Keratinocyte (primary cell): ENCODE data around the gene URAD. TPM values are rescaled to one million over a fixed set of nuclear protein-coding genes. Genes with fewer than 3 reads are reported as not detected.

Experiments used
- DNase-seq: peaks from one replicate; pipeline ENCODE4 v3.0.0-alpha.2; 2011; ENCODE audit warnings: low read depth, missing footprints, low spot score
- FAIRE-seq: peaks from 2 replicates; lab custom pipeline; 2011; peaks lifted over from hg19 to GRCh38; lab: Jason Lieb, UNC
- H2AFZ ChIP-seq: 2 replicates; pipeline ENCODE4 v1.6.0; 2012; ENCODE audit warnings: low read length, control low read depth, inconsistent platforms; ENCODE audit not compliant: control insufficient read depth
- H3K27ac ChIP-seq: 2 replicates; pipeline ENCODE4 v1.5.1; 2011; ENCODE audit warnings: low read length; ENCODE audit not compliant: control insufficient read depth, insufficient read depth
- H3K27me3 ChIP-seq: 3 replicates; pipeline ENCODE4 v1.6.0; 2011; ENCODE audit warnings: low read length; ENCODE audit not compliant: control insufficient read depth, insufficient read depth; ENCODE audit errors: extremely low read depth
- H3K36me3 ChIP-seq, 2 experiments: 2 replicates in 1 of 2; 3 replicates in 1 of 2; pipeline ENCODE4 v1.5.1; 2011; ENCODE audit warnings: low read length in 2 of 2, mild to moderate bottlenecking in 1 of 2; ENCODE audit not compliant: control insufficient read depth in 2 of 2, insufficient read depth in 2 of 2; ENCODE audit errors: extremely low read depth in 1 of 2
- H3K4me1 ChIP-seq: 3 replicates; pipeline ENCODE4 v1.5.1; 2011; ENCODE audit warnings: low read length; ENCODE audit not compliant: control insufficient read depth, insufficient read depth; ENCODE audit errors: extremely low read depth
- H3K4me2 ChIP-seq: 3 replicates; pipeline ENCODE4 v1.6.0; 2011; ENCODE audit warnings: low read depth, low read length; ENCODE audit not compliant: control insufficient read depth, insufficient read depth; ENCODE audit errors: extremely low read depth
- H3K4me3 ChIP-seq, 3 experiments: fragments of 200-600 bp in 1 of 3; sonication (generic) in 1 of 3; 2 replicates in 2 of 3; 3 replicates in 1 of 3; pipeline ENCODE4 v1.5.1; 2011 to 2016; ENCODE audit warnings: low read length in 3 of 3, mild to moderate bottlenecking in 3 of 3, control low read depth in 2 of 3, inconsistent platforms in 1 of 3, low read depth in 1 of 3, mixed read lengths in 1 of 3, mixed run types in 1 of 3, moderate library complexity in 1 of 3; ENCODE audit not compliant: control insufficient read depth in 2 of 3, insufficient read depth in 2 of 3; ENCODE audit errors: extremely low read depth in 1 of 3
- H3K79me2 ChIP-seq: 2 replicates; pipeline ENCODE4 v1.6.0; 2012; ENCODE audit warnings: low read length; ENCODE audit not compliant: control insufficient read depth, insufficient read depth
- H3K9ac ChIP-seq: 3 replicates; pipeline ENCODE4 v1.6.0; 2011; ENCODE audit warnings: low read length; ENCODE audit not compliant: control insufficient read depth, insufficient read depth; ENCODE audit errors: extremely low read depth
- H3K9me1 ChIP-seq: 3 replicates; pipeline ENCODE4 v1.6.0; 2011; ENCODE audit warnings: low read length; ENCODE audit not compliant: control insufficient read depth, insufficient read depth; ENCODE audit errors: extremely low read depth
- H3K9me3 ChIP-seq: 2 replicates; pipeline ENCODE4 v1.5.1; 2012; ENCODE audit warnings: low read depth, low read length; ENCODE audit not compliant: control insufficient read depth
- H4K20me1 ChIP-seq: 3 replicates; pipeline ENCODE4 v1.6.0; 2011; ENCODE audit warnings: low read length; ENCODE audit not compliant: control insufficient read depth, insufficient read depth; ENCODE audit errors: extremely low read depth
- EZH2 ChIP-seq: IDR thresholded peaks from one replicate; pipeline ENCODE4 v1.6.1; 2012; ENCODE audit warnings: inconsistent platforms, mild to moderate bottlenecking, low read length, moderate library complexity
- dilution Hi-C: fragments of 300-500 bp; cut with MboI; formaldehyde crosslinking; loops from one replicate; pipeline ENCODE4 v1.7.0; 2020; ENCODE audit warnings: low sequenced_read_pairs; ENCODE audit not compliant: extremely low pct_ligation_motif_present
- polyA plus RNA-seq, 5 experiments: library from polyadenylated mRNA; depleted of rRNA in 3 of 5; stranded (reverse) in 3 of 5; stranded (forward) in 1 of 5; unstranded in 1 of 5; fragments of >200 nt; gene quantifications; 1 replicate in 1 of 5; 2 replicates in 3 of 5; 3 replicates in 1 of 5; pipeline versions ENCODE4 v1.2.1 to v1.2.3, GENCODE V29; 2011 to 2012; ENCODE audit warnings: missing spikeins in 2 of 5, low read depth in 1 of 5, low replicate concordance in 1 of 5
- TF ChIP-seq, protein P1 (sequence below), 3 experiments: IDR thresholded peaks in 1 of 3; conservative IDR thresholded peaks in 1 of 3; optimal IDR thresholded peaks in 1 of 3; 2 replicates in 2 of 3; 3 replicates in 1 of 3; pipeline versions ENCODE3 to v1.5.1; 2011; ENCODE audit warnings: low read length in 3 of 3, mild to moderate bottlenecking in 3 of 3, moderate library complexity in 2 of 3, control low read depth in 1 of 3, inconsistent platforms in 1 of 3; ENCODE audit not compliant: insufficient read depth in 2 of 3; ENCODE audit errors: extremely low read depth in 1 of 3

Gene URAD
- polyA plus RNA-seq, 1 donor (not counting 4 experiments of a cell fraction or from before 2014, with no cell fraction given): not detected

- no peak overlapping the region for H3K9ac ChIP-seq
- H3K9me1 ChIP-seq: no peaks in the 10 kb centered on the region
- FAIRE-seq (no peak), DNase-seq (no peak)
- no peak overlapping the region for H3K4me2 ChIP-seq
- H3K9me3 ChIP-seq: no peaks in the 10 kb centered on the region
- H3K27ac ChIP-seq: no peak overlapping the region
- H3K36me3 ChIP-seq: no peaks in the 10 kb centered on the region
- peaks cover 85% of the 10 kb centered on the region for H3K27me3 ChIP-seq
- dilution Hi-C loops: loop anchor here (25.0 kb wide), 1 partner anchor 129 kb away; no protein-coding TSS in a partner anchor
- TF ChIP-seq, protein P1, sequence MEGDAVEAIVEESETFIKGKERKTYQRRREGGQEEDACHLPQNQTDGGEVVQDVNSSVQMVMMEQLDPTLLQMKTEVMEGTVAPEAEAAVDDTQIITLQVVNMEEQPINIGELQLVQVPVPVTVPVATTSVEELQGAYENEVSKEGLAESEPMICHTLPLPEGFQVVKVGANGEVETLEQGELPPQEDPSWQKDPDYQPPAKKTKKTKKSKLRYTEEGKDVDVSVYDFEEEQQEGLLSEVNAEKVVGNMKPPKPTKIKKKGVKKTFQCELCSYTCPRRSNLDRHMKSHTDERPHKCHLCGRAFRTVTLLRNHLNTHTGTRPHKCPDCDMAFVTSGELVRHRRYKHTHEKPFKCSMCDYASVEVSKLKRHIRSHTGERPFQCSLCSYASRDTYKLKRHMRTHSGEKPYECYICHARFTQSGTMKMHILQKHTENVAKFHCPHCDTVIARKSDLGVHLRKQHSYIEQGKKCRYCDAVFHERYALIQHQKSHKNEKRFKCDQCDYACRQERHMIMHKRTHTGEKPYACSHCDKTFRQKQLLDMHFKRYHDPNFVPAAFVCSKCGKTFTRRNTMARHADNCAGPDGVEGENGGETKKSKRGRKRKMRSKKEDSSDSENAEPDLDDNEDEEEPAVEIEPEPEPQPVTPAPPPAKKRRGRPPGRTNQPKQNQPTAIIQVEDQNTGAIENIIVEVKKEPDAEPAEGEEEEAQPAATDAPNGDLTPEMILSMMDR (optimal IDR thresholded peaks at IDR 0.05 in 1 of 3, IDR thresholded peaks at IDR 0.05 in 1 of 3, conservative IDR thresholded peaks at IDR 0.05 in 1 of 3; ENCODE audit: extremely low read depth in 1 of 3, insufficient read depth in 2 of 3, low read length in 3 of 3): no peak
- TF ChIP-seq EZH2: peak; percentile 87
- H4K20me1 ChIP-seq: no peaks in the 10 kb centered on the region
- H3K79me2 ChIP-seq: no peaks in the 10 kb centered on the region
- H3K4me1 ChIP-seq: no peaks in the 10 kb centered on the region
- no peak overlapping the region for H3K4me3 ChIP-seq
- H2AFZ ChIP-seq: no peak overlapping the region
Measured at GRCh38 chr13:27965740-27966640, 22.5 kb downstream of the URAD start.

DNA sequence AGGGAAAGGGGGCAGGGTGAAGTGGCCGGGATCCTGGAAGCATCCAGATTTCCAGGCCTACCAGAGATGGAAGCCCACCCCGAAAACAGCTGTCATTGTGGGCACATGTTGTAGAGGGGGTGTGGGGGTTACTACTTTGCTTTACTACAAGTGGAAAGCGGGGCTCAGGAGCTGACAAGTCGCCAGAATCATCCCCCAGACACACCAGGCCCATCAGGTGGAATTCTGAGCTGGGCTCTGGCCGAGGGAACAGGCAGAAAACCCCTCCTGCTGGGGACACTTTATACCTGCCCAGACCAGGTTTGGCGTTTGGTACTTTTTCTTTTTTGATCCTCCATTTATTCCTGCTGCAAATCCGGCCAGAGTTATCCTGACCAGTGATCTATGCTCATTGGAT is 23.2 kb downstream of the URAD start:
- dilution Hi-C loops: loop anchor here (25.0 kb wide), 1 partner anchor 128 kb away; no protein-coding TSS in a partner anchor
- peaks cover 85% of the 10 kb centered on the region for H3K27me3 ChIP-seq

More for the DNA sequence above, 23.2 kb downstream of the URAD start:
- TF ChIP-seq EZH2: no peak
- TF ChIP-seq, protein P1 (optimal IDR thresholded peaks at IDR 0.05 in 1 of 3, IDR thresholded peaks at IDR 0.05 in 1 of 3, conservative IDR thresholded peaks at IDR 0.05 in 1 of 3; ENCODE audit: extremely low read depth in 1 of 3, insufficient read depth in 2 of 3, low read length in 3 of 3): no peak
- H2AFZ ChIP-seq: no peak overlapping the region
- H3K9me3 ChIP-seq: no peaks in the 10 kb centered on the region
- DNase-seq (no peak), FAIRE-seq (no peak)
- H3K9me1 ChIP-seq: no peaks in the 10 kb centered on the region
- peaks cover 2% of the 10 kb centered on the region for H3K4me1 ChIP-seq
- no peaks in the 10 kb centered on the region for H3K36me3 ChIP-seq
- no peak overlapping the region for H3K27ac ChIP-seq
- H3K4me3 ChIP-seq: no peak overlapping the region
- no peaks in the 10 kb centered on the region for H4K20me1 ChIP-seq
- H3K79me2 ChIP-seq: no peaks in the 10 kb centered on the region
- no peak overlapping the region for H3K4me2 ChIP-seq
- no peak overlapping the region for H3K9ac ChIP-seq
